Measurements from ENCODE around the gene CNIH3. TPM values are rescaled to one million over a fixed set of nuclear protein-coding genes. Genes with fewer than 3 reads are reported as not detected.

The CNIH3 gene
- total and polyA plus RNA-seq, 10 of the 15 experiments (the other 5 are each of a cell fraction or from before 2014, with no cell fraction given) = 0.77 to 5.8 (median 1.8) TPM

- no peak for TF ChIP-seq CBX3 (IDR thresholded peaks at IDR 0.05; ENCODE audit: borderline replicate concordance, low read depth)
- peak; percentile 92 for TF ChIP-seq EED (IDR thresholded peaks at IDR 0.05; ENCODE audit: low read depth)
- no peak for TF ChIP-seq SIN3A (IDR thresholded peaks at IDR 0.05; ENCODE audit: low read depth, low read length)
- TF ChIP-seq BHLHE40 (IDR thresholded peaks at IDR 0.05; ENCODE audit: borderline replicate concordance in 1 of 2, low read depth in 2 of 2, low read length in 1 of 2) = peak in 1 of 2 experiments; percentile 76; a peak in 2 of 4 replicates
- no peak for TF ChIP-seq SREBF2 (IDR thresholded peaks at IDR 0.05; ENCODE audit: low read length)
- TF ChIP-seq JUND (IDR thresholded peaks at IDR 0.05; ENCODE audit: low read depth, low read length) = no peak
- no peak for TF ChIP-seq ZBTB11 (CRISPR knock-in tag; IDR thresholded peaks at IDR 0.05)
- TF ChIP-seq ATF7 (IDR thresholded peaks at IDR 0.05; ENCODE audit: low read depth) = peak; percentile 83
- no peak; the same call in 2 of the 3 replicates for TF ChIP-seq POU2F2 (IDR thresholded peaks at IDR 0.05; ENCODE audit: borderline replicate concordance, low read depth, low read length)
- TF ChIP-seq CBFB (IDR thresholded peaks at IDR 0.05; ENCODE audit: low read depth) = no peak
- 0 out of 2 replicates have a peak, but pooled peaks have one; percentile 51 for TF ChIP-seq STAT1 (conservative IDR thresholded peaks at IDR 0.05)
- peak; percentile 38; the same call in 1 of the 2 replicates for TF ChIP-seq ZBED1 (IDR thresholded peaks at IDR 0.05; ENCODE audit: borderline replicate concordance)
- TF ChIP-seq BACH1 (IDR thresholded peaks at IDR 0.05; ENCODE audit: borderline replicate concordance) = peak; percentile 83; the same call in 1 of the 2 replicates
- no peak for TF ChIP-seq ZNF622 (IDR thresholded peaks at IDR 0.05)
- no peak for TF ChIP-seq SRF (IDR thresholded peaks at IDR 0.05; ENCODE audit: low read depth in 2 of 2, low read length in 2 of 2)
These were observed 120.7 kb downstream of the CNIH3 start (continued) for GRCh38 chr1:224736619-224737352.

Data from GM12878 (cell line).